HEK293 (cell line): Measurements from ENCODE around the gene CD8B.
"Not testable (repeated sequence)": the region's sequence is repeated elsewhere in the genome, so short reads cannot be mapped to it uniquely, and the experiment has no call there.

Experiments
- ZNF701 ChIP-seq: fragments of 450-650 bp; formaldehyde crosslinking; IDR thresholded peaks from 2 replicates; pipeline ENCODE4 v1.5.1; 2016; ENCODE audit warnings: missing biosample characterization, missing genetic modification characterization
- TF ChIP-seq, protein P1 (sequence below): fragments of 450-650 bp; formaldehyde crosslinking; IDR thresholded peaks from 2 replicates; pipeline ENCODE4 v1.5.1; 2017; ENCODE audit warnings: missing biosample characterization, missing genetic modification characterization
- TF ChIP-seq, protein P2 (sequence below): fragments of 450-650 bp; formaldehyde crosslinking; IDR thresholded peaks from 2 replicates; pipeline ENCODE4 v1.5.1; 2016; ENCODE audit warnings: missing biosample characterization, missing genetic modification characterization

DNA sequence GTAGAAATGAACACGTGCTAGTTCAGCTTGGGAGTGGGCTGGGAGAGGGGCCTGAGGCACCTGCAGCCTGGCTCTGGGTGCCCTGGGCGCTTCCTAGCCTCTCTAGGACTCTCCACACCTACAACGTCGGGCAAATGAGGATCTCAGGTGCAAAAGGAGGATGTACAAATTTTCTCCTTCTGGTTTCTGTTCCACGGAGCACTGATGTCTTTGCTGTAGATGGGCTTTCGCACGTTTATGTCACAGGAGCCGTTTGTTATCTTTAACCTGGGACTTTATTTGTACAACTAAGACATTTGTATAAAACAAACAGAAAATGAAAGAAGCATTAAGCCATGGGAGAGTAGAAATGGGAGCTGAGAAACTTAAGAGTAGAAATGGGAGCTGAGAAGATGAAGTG, 20.4 kb downstream of the CD8B start:
- TF ChIP-seq, protein P1, sequence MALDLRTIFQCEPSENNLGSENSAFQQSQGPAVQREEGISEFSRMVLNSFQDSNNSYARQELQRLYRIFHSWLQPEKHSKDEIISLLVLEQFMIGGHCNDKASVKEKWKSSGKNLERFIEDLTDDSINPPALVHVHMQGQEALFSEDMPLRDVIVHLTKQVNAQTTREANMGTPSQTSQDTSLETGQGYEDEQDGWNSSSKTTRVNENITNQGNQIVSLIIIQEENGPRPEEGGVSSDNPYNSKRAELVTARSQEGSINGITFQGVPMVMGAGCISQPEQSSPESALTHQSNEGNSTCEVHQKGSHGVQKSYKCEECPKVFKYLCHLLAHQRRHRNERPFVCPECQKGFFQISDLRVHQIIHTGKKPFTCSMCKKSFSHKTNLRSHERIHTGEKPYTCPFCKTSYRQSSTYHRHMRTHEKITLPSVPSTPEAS (tag by site-specific recombination), result not testable (repeated sequence)
- not testable (repeated sequence) for TF ChIP-seq ZNF701 (tag by site-specific recombination)
- TF ChIP-seq, protein P2, sequence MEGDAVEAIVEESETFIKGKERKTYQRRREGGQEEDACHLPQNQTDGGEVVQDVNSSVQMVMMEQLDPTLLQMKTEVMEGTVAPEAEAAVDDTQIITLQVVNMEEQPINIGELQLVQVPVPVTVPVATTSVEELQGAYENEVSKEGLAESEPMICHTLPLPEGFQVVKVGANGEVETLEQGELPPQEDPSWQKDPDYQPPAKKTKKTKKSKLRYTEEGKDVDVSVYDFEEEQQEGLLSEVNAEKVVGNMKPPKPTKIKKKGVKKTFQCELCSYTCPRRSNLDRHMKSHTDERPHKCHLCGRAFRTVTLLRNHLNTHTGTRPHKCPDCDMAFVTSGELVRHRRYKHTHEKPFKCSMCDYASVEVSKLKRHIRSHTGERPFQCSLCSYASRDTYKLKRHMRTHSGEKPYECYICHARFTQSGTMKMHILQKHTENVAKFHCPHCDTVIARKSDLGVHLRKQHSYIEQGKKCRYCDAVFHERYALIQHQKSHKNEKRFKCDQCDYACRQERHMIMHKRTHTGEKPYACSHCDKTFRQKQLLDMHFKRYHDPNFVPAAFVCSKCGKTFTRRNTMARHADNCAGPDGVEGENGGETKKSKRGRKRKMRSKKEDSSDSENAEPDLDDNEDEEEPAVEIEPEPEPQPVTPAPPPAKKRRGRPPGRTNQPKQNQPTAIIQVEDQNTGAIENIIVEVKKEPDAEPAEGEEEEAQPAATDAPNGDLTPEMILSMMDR, result not testable (repeated sequence)
